ENCODE results near the gene HAPLN3. TPM values are rescaled to one million over a fixed set of nuclear protein-coding genes. Genes with fewer than 3 reads are reported as not detected.
"Not testable (repeated sequence)": the region's sequence is repeated elsewhere in the genome, so short reads cannot be mapped to it uniquely, and the experiment has no call there.

HAPLN3 gene
- total RNA-seq, 2 experiments from 2014 or later: 103 to 105 TPM

DNA sequence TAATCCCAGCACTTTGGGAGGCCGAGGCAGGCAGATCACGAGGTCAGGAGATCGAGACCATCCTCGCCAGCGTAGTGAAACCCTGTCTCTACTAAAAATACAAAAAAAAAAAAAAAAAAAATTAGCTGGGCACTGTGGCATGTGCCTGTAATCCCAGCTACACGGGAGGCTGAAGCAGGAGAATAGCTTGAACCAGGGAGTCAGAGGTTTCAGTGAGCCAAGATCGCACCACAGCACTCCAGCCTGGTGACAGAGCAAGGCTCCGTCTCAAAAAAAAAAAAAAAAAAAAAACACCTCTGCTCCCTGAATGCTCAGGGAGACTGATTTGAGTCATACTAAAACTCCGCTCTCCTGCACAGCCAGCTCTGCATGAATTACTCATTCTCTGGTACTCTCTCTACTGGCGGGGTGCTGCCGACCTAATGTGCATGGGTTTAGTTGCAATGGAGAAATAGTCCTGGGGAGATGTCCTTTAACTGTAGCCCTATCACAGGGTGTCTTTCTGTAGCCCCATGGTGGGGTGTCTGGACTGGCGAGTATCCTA lies 25.6 kb upstream of the HAPLN3 start:
- peak; percentile 61 for DNase-seq
- H3K4me3 Mint-ChIP-seq; intact Hi-C loops (cut with micrococcal nuclease); H3K27me3 Mint-ChIP-seq (ENCODE audit: low read depth); H3K27ac Mint-ChIP-seq; H3K9me3 Mint-ChIP-seq; H3K36me3 Mint-ChIP-seq (ENCODE audit: low read depth): not testable (repeated sequence)
- CTCF ChIA-PET: interaction anchor here (0.9 kb wide), 1 partner anchor 18 kb away, joined by 3 read pairs; no protein-coding TSS in a partner anchor
- H3K4me1 Mint-ChIP-seq (ENCODE audit: low read depth): peaks cover 16% of the 10 kb centered on the region

- H3K36me3 Mint-ChIP-seq (ENCODE audit: low read depth): no peaks in the 10 kb centered on the region
- no peaks in the 10 kb centered on the region for H3K9me3 Mint-ChIP-seq
- H3K27ac Mint-ChIP-seq: no peak overlapping the region
- CTCF ChIA-PET: interaction anchor here (0.8 to 1.7 kb wide), 3 partner anchors 15 to 137 kb away, joined by 3 to 7 read pairs (median 3); no protein-coding TSS in a partner anchor
- no peak for DNase-seq
- H3K4me3 Mint-ChIP-seq: no peak overlapping the region
- H3K4me1 Mint-ChIP-seq (ENCODE audit: low read depth): peaks cover 16% of the 10 kb centered on the region
- intact Hi-C loops (cut with micrococcal nuclease): no loop called here
- no peaks in the 10 kb centered on the region for H3K27me3 Mint-ChIP-seq (ENCODE audit: low read depth)
These were observed 25.0 kb upstream of the HAPLN3 start for GRCh38 chr15:88920186-88920891.

- H3K4me1 Mint-ChIP-seq (ENCODE audit: low read depth): peaks cover 18% of the 10 kb centered on the region
- no peaks in the 10 kb centered on the region for H3K27me3 Mint-ChIP-seq (ENCODE audit: low read depth)
- no peaks in the 10 kb centered on the region for H3K9me3 Mint-ChIP-seq
- no peak overlapping the region for H3K27ac Mint-ChIP-seq
- no peak overlapping the region for H3K4me3 Mint-ChIP-seq
- DNase-seq: peak; percentile 59
- CTCF ChIA-PET: interaction anchor here (0.6 to 2.3 kb wide), 4 partner anchors 14 to 18 kb away, joined by 4 to 7 read pairs (median 6); no protein-coding TSS in a partner anchor
- H3K36me3 Mint-ChIP-seq (ENCODE audit: low read depth): no peaks in the 10 kb centered on the region
- intact Hi-C loops (cut with micrococcal nuclease): no loop called here
These were observed 23.4 kb upstream of the HAPLN3 start for GRCh38 chr15:88918738-88919137.

- Mint-ChIP-seq H3K4me1 (ENCODE audit: low read depth) (peaks cover 22% of the 10 kb centered on the region), H3K27me3 (ENCODE audit: low read depth) (no peaks in the 10 kb centered on the region), H3K36me3 (ENCODE audit: low read depth) (no peaks in the 10 kb centered on the region), H3K27ac (no peak overlapping the region), H3K9me3 (no peaks in the 10 kb centered on the region), H3K4me3 (no peak overlapping the region)
- DNase-seq: no peak
- CTCF ChIA-PET: interaction anchor here (0.6 to 2.3 kb wide), 5 partner anchors 13 to 427 kb away, joined by 3 to 7 read pairs (median 3); no protein-coding TSS in a partner anchor
- intact Hi-C loops (cut with micrococcal nuclease): no loop called here
These were observed 22.4 kb upstream of the HAPLN3 start for GRCh38 chr15:88917760-88918159.

DNA sequence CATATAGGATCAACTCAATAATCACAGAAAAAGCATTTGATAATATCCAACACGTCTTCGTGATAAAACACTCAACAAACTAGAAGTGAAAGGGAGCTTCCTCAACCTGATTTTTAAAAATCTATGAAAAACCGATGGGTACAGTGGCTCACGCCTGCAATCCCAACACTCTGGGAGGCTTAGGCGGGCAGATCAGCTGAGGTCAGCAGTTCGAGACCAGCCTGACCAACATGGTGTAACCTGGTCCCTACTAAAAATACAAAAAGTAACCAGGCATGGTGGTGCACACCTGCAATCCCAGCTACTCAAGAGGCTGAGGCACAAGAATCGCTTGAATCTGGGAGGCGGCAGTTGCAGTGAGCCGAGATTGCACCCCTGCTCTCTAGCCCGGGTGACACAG lies 20.0 kb upstream of the HAPLN3 start:
- Mint-ChIP-seq H3K9me3 (no peaks in the 10 kb centered on the region), H3K36me3 (ENCODE audit: low read depth) (no peaks in the 10 kb centered on the region), H3K4me3 (no peak overlapping the region), H3K27me3 (ENCODE audit: low read depth) (no peaks in the 10 kb centered on the region), H3K27ac (no peak overlapping the region), H3K4me1 (ENCODE audit: low read depth) (peaks cover 24% of the 10 kb centered on the region)
- no peak for DNase-seq
- CTCF ChIA-PET: interaction anchor here (4.1 kb wide), 1 partner anchor 10 kb away, joined by 25 read pairs; no protein-coding TSS in a partner anchor
- intact Hi-C loops (cut with micrococcal nuclease): no loop called here

- intact Hi-C loops (cut with micrococcal nuclease): loop anchor here (1.0 to 2.0 kb wide), 3 partner anchors 10 to 103 kb away; partner anchors contain the start of gene HAPLN3
- CTCF ChIA-PET: interaction anchor here (4.1 kb wide), 1 partner anchor 9 kb away, joined by 25 read pairs; no protein-coding TSS in a partner anchor
- H3K27ac Mint-ChIP-seq: peak overlapping the region; percentile 79
- peaks cover 20% of the 10 kb centered on the region for H3K4me1 Mint-ChIP-seq (ENCODE audit: low read depth)
- no peaks in the 10 kb centered on the region for H3K36me3 Mint-ChIP-seq (ENCODE audit: low read depth)
- no peaks in the 10 kb centered on the region for H3K27me3 Mint-ChIP-seq (ENCODE audit: low read depth)
- no peak for DNase-seq
- H3K9me3 Mint-ChIP-seq: no peaks in the 10 kb centered on the region
- peak overlapping the region; percentile 91 for H3K4me3 Mint-ChIP-seq
These were observed 18.5 kb upstream of the HAPLN3 start for GRCh38 chr15:88913850-88914169.

DNA sequence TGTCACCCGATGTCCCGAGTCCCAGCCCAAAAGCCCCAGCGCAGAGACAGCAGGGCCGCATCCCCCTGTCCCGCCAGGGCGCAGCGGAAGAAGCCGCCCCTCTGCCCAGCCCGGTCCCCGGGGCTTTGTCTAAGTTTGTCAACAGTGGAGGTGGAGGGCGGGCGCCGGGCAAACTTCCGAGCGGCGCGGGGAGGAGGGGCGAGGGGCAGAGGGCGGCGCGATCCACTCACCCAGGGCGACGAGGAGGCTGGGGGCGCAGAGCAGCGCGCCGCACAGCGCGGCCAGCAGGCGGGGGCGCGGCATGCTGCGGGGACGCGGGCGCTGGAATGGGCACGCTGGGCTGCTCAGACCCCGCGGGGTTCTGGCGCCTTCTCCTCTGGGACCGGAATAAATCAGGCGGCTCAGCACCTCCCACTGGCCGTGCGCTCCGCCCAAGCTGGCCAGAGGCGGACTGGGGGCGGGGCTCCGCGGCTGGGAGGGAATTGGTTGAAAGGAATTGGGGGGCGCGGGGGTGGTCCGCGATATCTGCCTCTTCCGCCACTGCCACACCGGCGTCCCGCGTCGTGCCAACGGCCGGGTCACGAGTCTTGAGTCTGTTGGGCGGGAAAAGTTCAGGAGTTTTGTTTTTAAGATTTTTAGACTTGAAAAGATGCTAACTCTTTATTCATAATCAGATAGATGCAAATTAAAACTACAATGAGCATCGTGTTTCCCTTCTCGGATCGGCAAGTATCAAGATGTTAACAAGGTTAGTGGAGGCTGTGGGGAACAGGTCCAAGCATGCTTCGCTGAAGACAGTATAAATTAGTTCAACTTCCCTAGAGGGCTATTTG lies 17.9 kb upstream of the HAPLN3 start, which contains the start of gene MFGE8:
Gene MFGE8 (minus strand): TSS at position 363 of the 833 bp plus-strand sequence. CDS start 60 bp downstream, at position 303.
- H3K4me1 Mint-ChIP-seq (ENCODE audit: low read depth): peaks cover 17% of the 10 kb centered on the region
- no peaks in the 10 kb centered on the region for H3K27me3 Mint-ChIP-seq (ENCODE audit: low read depth)

GRCh38 chr15:88912500-88912921 lies 17.2 kb upstream of the HAPLN3 start:
- Mint-ChIP-seq H3K9me3 (no peaks in the 10 kb centered on the region), H3K27ac (no peak overlapping the region), H3K4me3 (peak overlapping the region; percentile 91), H3K4me1 (ENCODE audit: low read depth) (peaks cover 16% of the 10 kb centered on the region), H3K36me3 (ENCODE audit: low read depth) (no peaks in the 10 kb centered on the region), H3K27me3 (ENCODE audit: low read depth) (no peaks in the 10 kb centered on the region)
- DNase-seq: no peak
- CTCF ChIA-PET: interaction anchor here (0.6 to 1.9 kb wide), 3 partner anchors 10 to 214 kb away, joined by 3 to 7 read pairs (median 4); partner anchors contain the start of gene HAPLN3
- intact Hi-C loops (cut with micrococcal nuclease): loop anchor here (2.0 kb wide), 2 partner anchors 18 to 104 kb away; partner anchors contain the start of gene HAPLN3

More for the DNA sequence above, 17.9 kb upstream of the HAPLN3 start, which contains the start of gene MFGE8:
- intact Hi-C loops (cut with micrococcal nuclease): loop anchor here (1.0 to 2.0 kb wide), 3 partner anchors 9 to 104 kb away; partner anchors contain the start of gene HAPLN3
- CTCF ChIA-PET: interaction anchor here (1.9 to 4.1 kb wide), 2 partner anchors 8 to 10 kb away, joined by 7 to 25 read pairs; no protein-coding TSS in a partner anchor
- H3K4me3 Mint-ChIP-seq: peak within 1 kb of the TSS; percentile 91
- peak; percentile 74 for DNase-seq
- H3K36me3 Mint-ChIP-seq (ENCODE audit: low read depth): no peaks in the 10 kb centered on the region
- no peaks in the 10 kb centered on the region for H3K9me3 Mint-ChIP-seq
- H3K27ac Mint-ChIP-seq: peak within 1 kb of the TSS; percentile 79

DNA sequence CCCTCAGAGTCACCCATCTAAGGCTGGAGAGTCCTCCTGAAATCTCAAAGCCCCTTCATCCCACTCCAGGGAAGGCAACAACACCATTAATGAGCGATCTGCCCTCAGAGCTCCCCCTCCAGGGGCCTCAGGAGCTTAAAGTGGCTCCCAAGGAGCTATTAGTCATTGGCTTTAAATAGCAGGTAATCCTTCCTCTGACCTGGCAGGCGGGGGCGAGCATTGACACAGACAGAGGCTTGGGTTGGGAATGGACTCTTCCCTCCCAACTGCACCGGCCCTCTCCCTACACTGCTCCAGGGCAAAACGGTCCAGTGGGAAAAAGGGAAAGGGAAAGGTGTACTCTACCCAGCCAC lies 16.4 kb upstream of the HAPLN3 start:
- Mint-ChIP-seq H3K9me3 (no peaks in the 10 kb centered on the region), H3K4me1 (ENCODE audit: low read depth) (peaks cover 16% of the 10 kb centered on the region), H3K27ac (no peak overlapping the region), H3K4me3 (peak overlapping the region; percentile 91), H3K36me3 (ENCODE audit: low read depth) (no peaks in the 10 kb centered on the region), H3K27me3 (ENCODE audit: low read depth) (no peaks in the 10 kb centered on the region)
- DNase-seq: no peak
- intact Hi-C loops (cut with micrococcal nuclease): loop anchor here (2.0 kb wide), 2 partner anchors 17 to 105 kb away; partner anchors contain the start of gene HAPLN3
- CTCF ChIA-PET: interaction anchor here (0.6 to 1.9 kb wide), 4 partner anchors 9 to 20 kb away, joined by 4 to 7 read pairs (median 4); partner anchors contain the start of gene HAPLN3

GRCh38 chr15:88909956-88910831 lies 14.8 kb upstream of the HAPLN3 start:
- Mint-ChIP-seq H3K27ac (no peak overlapping the region), H3K9me3 (no peaks in the 10 kb centered on the region), H3K36me3 (ENCODE audit: low read depth) (no peaks in the 10 kb centered on the region), H3K4me1 (ENCODE audit: low read depth) (peaks cover 22% of the 10 kb centered on the region), H3K4me3 (no peak overlapping the region), H3K27me3 (ENCODE audit: low read depth) (no peaks in the 10 kb centered on the region)
- intact Hi-C loops (cut with micrococcal nuclease): no loop called here
- CTCF ChIA-PET: interaction anchor here (0.9 to 1.5 kb wide), 2 partner anchors 15 to 107 kb away, joined by 3 read pairs; partner anchors contain the start of gene HAPLN3
- DNase-seq: no peak
